ENCODE results near the gene FAM20C.

FAM20C gene

DNA sequence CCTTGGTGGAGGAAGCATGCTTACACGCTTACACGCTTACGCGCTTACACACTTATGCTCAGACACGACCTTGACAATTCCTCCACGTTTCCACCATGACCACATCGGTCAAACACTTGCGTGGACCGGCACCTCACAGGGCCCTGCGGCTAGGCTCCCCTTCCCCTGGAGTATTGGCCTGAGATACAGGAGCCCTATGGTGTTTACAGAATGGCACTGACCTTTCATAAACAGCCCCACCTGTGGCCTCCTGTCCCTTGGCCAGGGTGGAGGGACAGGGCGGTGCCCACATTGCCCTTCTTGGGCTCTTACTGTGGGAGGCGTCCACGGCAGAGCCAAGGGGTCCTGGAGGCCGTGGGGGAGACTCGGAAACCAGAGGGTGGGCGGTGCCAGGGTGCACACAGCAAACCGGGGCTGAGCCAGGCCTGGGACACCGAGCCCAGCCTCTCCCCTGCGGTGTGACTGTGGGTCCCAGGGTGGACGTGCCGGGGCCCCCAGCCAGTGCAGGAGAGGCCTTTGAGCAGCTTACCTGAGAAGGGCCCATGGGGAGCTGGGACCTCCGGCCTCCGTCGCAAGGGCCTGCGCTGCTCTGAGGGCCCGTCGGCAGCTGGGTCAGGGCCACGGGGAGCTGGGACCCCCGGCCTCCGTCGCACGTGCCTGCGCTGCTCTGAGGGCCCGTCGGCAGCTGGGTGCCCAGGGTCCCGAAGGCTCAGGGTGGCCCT is 53.4 kb downstream of the FAM20C start:
- no peak for DNase-seq (ENCODE audit: low read depth)

DNA sequence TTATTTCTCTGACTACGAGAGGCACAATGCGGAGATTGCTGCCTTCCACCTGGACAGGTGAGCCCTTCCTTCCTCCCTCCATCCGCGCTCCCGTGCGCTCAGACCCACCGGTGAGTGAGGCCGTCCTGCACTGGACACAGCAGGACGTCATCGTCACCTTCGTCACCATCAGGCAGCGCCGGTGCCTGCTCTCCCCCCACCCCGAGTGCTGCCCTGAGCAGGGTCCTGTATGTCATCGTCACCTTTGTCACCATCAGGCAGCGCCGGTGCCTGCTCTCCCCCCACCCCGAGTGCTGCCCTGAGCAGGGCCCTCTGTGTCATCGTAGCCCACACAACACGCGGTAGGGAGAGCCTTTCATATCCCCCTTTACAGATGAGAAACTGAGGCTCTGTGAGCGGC is 54.1 kb downstream of the FAM20C start:
- DNase-seq (ENCODE audit: low read depth): no peak

DNA sequence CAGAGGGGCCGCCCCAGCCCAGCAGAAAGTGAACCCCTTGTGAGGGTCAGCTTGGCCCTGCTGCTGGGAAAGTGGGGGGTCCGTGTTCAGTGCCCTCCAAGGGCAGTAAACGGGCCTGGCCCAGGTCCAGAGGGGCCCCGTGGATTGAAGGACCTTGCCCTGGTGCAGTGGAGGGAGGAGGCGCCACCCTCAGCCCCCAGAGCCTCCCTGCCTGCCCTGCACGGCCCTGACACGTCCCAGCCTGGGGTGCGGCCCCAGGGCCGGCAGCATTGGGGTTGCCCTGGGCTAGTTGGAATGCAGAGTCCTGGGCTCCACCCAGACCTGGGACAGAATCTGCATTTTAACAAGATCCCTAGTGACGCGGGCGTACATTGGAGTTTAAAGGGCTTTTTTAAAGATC is 54.8 kb downstream of the FAM20C start:
- DNase-seq (ENCODE audit: low read depth): no peak

GRCh38 chr7:247636-248035 is 55.3 kb downstream of the FAM20C start:
- DNase-seq (ENCODE audit: low read depth): no peak

DNA sequence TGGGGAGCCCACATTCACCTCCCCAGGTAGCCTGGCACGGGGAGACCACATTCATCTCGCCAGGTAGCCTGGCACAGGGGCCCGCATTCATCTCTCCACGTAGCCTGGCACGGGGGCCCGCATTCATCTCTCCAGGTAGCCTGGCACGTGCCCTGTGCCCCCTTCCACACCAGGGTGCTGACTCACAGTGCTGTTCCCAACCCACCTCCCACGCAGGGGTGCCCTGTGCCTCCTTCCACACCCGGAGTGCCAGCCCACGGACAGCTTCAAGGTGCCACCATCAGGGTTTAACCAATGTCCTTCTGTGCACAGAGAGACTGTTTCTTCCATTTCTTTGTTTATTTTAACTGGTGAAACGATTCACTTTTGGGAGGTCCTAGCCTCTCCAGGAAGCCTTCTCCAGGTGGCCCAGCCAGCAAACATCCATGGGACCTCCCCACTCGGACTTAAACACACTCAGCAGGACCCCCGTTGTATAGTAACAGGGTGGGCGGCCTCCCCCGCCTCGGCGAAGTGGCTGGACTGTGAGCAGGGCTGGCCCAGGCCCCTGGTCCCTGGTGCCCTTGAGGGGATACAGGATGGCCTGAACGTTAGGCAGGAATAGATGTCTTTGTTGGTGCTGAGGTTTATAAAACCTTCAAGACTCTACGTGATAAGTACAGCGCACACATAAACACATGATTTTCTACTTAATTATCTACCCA is 56.5 kb downstream of the FAM20C start:
- DNase-seq (ENCODE audit: low read depth): no peak

GRCh38 chr7:249989-250388 is 57.6 kb downstream of the FAM20C start:
- DNase-seq (ENCODE audit: low read depth): no peak

DNA sequence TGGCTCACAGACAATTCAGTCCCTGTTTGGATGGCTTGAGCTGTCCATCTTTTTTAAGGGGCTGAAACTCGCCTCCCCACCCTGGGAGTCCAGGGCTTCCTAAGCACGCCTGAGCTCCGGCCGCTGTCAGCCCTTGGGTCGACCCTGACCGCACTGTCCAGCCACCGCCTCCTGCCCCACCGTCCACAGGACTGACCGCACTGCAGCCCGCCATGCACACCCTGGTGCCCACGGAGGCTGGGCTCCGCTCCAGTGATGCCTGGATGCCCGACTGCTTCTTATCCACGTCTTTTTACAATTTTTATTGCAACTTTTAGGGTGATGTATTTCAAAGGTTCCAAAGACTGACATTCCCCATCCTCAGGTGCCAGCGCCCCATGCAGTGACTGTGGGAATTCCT is 58.2 kb downstream of the FAM20C start:
- no peak for DNase-seq (ENCODE audit: low read depth)

- no peak for DNase-seq (ENCODE audit: low read depth)
Observed at GRCh38 chr7:251005-251404, 58.6 kb downstream of the FAM20C start.

DNA sequence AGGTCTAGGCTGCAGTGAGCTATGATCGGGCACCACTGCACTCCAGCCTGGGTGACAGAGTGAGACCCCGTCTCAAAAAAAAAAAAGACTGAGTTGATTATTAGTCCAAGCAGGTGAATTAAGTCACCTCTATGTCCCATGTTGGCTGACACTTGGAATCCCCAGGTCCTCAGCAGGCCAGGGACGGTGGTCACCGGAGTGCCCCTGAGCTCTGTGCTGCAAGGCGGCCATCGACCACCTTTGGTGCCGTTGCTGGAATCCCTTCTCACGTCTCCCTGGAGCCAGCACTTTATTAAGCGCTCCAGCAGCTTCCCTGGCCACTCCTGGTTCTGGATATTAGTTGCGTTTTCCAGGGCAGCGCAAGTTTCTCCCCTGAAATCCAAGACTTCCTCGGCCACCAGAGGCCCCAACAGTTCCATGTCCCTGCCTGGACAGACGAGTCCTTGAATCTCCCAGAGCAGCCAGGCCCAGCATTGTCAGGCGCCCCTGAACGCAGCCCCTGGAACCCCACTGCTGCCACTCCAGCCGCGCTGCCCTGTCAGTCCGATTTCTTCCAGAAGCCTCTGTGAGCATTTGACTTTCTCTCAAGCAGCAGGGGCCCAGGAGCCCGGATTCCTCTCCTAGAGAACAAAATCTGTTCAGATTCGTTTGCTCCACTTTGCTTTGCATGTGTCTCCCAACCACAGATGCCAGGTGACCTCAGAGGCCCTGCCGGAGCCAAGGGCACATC is 59.2 kb downstream of the FAM20C start:
- no peak for DNase-seq (ENCODE audit: low read depth)

GRCh38 chr7:252216-252965 is 60.0 kb downstream of the FAM20C start:
- no peak for DNase-seq (ENCODE audit: low read depth)

GRCh38 chr7:252981-253380 is 60.6 kb downstream of the FAM20C start:
- DNase-seq (ENCODE audit: low read depth): no peak

DNA sequence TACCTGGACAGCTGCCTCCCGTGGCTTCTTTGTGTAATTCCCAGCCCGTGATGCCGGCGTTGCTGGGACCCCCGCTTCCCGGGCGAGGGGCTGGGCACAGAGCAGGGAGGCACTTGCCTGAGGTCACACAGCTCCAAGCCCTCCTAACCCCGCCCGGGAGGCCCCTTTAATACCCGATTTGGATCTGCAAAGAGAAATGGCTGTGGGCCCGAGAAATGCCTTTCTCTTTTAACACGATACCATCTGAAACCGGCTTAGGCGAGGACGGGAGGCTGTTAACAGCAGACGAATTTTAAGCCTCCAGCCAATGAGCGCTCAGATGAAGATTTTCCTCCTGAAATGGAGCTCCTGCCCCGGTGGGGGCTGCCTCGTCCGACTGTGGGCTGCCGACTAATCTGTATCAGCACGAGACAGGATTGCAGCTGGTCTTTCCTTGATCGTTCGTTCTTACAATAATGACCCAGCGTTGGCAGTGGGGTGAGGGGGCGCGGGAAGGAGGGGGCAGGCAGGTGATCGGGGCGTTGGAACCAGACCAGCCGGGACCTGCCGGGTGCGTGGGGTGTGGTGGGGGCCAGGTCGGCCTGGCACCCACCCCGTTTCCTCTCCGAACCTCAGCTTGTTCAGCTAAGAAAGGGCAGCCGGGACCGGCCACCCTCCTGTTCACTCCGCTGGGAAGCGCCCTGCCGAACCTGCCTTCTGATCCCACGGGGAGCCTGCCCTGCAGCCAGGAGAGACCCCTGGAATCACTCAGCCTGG is 61.4 kb downstream of the FAM20C start:
- no peak for DNase-seq (ENCODE audit: low read depth)

GRCh38 chr7:254337-255037 is 62.1 kb downstream of the FAM20C start:
- DNase-seq (ENCODE audit: low read depth): no peak

DNA sequence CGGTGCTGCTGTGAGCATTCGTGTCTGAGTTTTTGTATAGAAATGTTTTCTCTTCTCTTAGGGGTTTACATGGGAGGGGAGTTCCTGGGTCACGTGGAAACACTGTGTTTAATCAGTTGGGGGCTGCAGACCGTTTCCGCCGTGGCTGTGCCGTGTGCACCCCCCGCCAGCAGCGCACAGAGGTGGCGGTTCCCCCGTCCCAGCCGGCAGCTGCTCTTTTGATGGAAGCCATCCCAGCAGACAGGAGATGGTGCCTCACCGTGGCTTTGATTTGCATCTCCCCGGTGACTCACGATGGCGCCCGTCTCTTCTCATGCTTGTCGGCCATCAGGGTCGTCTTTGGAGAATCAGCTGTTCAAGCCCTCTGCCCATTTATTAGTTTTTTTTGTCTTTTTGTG is 62.7 kb downstream of the FAM20C start:
- no peak for DNase-seq (ENCODE audit: low read depth)

DNA sequence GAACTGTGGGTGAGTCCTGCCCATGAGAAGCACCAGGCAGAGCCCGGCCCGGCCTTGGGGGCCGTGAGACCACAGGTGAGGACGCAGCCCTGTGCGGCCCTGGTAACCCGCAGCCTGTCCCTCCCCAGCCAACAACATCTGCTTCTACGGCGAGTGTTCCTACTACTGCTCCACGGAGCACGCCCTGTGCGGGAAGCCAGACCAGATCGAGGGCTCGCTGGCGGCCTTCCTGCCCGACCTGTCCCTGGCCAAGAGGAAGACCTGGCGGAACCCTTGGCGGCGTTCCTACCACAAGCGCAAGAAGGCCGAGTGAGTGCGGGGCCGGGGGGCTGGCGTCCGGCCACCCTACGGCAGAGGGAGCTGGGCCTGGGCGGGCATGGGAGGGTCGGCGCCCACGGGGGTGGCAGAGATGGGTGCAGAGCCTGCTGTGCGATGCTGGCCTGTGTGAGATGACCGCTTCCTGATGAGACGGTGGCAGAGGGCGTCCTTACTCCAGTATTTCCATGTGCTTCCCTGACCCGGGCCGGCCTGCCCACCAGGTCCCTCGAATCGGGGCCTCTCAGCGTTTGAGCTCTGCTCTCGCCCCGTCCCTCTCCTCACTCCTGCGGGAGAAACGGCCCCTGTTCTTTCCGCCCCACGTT is 63.5 kb downstream of the FAM20C start:
- no peak for DNase-seq (ENCODE audit: low read depth)

GRCh38 chr7:256461-256940 is 64.1 kb downstream of the FAM20C start:
- DNase-seq (ENCODE audit: low read depth): no peak

DNA sequence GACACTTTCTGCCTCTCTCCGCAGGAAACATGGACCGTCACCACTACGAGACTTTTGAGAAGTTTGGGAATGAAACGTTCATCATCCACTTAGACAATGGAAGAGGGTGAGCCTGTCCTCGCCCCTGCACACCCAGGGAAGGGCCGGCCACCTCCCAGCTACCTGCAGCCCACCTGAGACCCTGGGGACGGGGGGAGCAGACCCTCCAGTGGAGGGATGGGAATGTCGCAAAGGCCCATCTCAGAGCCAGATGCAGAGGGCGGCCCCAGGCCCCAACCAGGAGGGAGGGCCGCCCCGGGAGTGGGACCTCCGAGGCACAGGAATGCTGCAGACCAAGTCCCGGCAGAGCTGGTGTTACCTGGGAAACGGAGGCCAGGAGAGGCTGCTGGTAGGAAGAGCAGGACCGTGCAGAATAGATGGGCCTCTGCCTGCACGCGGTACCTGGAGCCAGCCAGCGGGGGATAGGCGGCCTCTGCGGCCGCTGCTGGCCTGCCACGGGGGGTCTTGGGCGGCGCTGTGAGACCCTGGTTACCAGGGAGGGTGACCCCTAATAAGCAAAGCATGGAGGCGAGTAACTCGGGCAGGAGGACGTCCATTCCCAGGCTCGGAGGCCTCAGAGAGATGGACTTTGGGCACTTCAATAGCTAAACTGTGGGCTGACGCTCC is 64.7 kb downstream of the FAM20C start:
- DNase-seq (ENCODE audit: low read depth): no peak

DNA sequence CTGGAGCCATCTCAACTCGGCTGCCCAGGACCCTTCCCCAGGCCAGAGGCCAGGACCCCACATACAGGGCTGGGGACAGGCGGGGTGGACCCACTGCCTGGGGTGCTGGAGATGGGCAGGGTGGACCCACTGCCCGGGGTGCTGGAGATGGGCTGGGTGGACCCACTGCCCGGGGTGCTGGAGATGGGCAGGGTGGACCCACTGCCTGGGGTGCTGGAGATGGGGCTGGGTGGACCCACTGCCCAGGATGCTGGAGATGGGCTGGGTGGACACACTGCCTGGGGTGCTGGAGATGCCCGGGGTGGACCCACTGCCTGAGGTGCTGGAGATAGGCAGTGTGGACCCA is 65.2 kb downstream of the FAM20C start:
- no peak for DNase-seq (ENCODE audit: low read depth)

DNA sequence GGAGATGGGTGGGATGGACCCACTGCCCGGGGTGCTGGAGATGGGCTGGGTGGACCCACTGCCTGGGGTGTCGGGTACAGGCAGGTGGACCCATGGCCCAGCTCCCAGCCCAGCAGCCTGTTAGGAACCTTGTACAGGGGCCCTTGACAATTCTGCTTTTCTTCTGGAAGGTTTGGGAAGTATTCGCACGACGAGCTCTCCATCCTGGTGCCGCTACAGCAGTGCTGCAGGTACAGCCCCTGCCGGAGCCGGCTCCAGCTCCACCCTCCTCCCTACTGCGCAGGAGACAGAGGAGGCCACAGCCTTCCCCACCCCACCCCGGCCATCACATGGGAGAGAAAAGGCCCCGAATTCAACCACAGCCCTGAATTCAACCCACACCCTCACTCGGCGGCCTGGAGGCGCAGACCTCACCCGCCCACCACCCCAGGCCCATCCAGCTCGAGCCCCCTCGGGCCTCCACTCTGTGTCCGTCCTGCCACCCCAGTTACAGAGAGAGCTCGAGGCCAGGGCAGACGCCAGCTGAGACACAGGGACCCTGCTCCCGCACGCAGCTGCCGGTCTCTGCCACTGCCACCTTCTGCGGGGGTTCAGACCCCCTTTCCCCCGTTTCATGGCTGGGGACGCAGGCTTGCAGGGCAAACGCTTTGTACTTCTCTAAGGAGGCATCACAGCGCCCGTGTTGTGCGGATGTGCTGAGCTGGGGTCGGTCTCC is 66.3 kb downstream of the FAM20C start:
- no peak for DNase-seq (ENCODE audit: low read depth)
